Measurements from ENCODE around the gene RIOK3.

- TF ChIP-seq CTCF (IDR thresholded peaks at IDR 0.05) (no peak), POLR2A (IDR thresholded peaks at IDR 0.05) (no peak)
These were observed 53.3 kb downstream of the RIOK3 start for GRCh38 chr18:23506393-23506792.
